ENCODE data around the gene HDAC4. TPM values are rescaled to one million over a fixed set of nuclear protein-coding genes. Genes with fewer than 3 reads are reported as not detected.

The HDAC4 gene
- total RNA-seq, 1 experiment from 2014 or later: 44.4 TPM

GRCh38 chr2:239181903-239182581, 218.8 kb downstream of the HDAC4 start:
- ATAC-seq: peak; percentile 60
- CTCF ChIA-PET: interaction anchor here (0.9 to 3.3 kb wide), 3 partner anchors 10 to 38 kb away, joined by 3 to 14 read pairs (median 3); no protein-coding TSS in a partner anchor

GRCh38 chr2:239181074-239181902, 219.5 kb downstream of the HDAC4 start:
- Mint-ChIP-seq H3K4me3 (no peak overlapping the region), H3K27me3 (ENCODE audit: low read depth) (no peaks in the 10 kb centered on the region), H3K36me3 (peaks cover 32% of the 10 kb centered on the region), H3K27ac (no peak overlapping the region; the same call in none of the 2 replicates), H3K9me3 (peaks cover 15% of the 10 kb centered on the region), H3K4me1 (peaks cover 10% of the 10 kb centered on the region; the same call in 1 of the 2 replicates)
- DNase-seq (ENCODE audit: low spot score): no peak
- POLR2A ChIA-PET: no interaction called here
- CTCF ChIA-PET: interaction anchor here (0.9 to 3.3 kb wide), 3 partner anchors 11 to 37 kb away, joined by 3 to 14 read pairs (median 3); no protein-coding TSS in a partner anchor
- no peak for ATAC-seq
- TF ChIP-seq IRF1 (CRISPR knock-in tag; IDR thresholded peaks at IDR 0.05) (no peak), ATF3 (CRISPR knock-in tag; conservative IDR thresholded peaks at IDR 0.05) (no peak), ELF4 (CRISPR knock-in tag; IDR thresholded peaks at IDR 0.05; ENCODE audit: low read depth) (no peak), ARID4B (CRISPR knock-in tag; IDR thresholded peaks at IDR 0.05; ENCODE audit: borderline replicate concordance) (no peak), MXD4 (CRISPR knock-in tag; IDR thresholded peaks at IDR 0.05; ENCODE audit: borderline replicate concordance) (no peak), SMAD4 (CRISPR knock-in tag; IDR thresholded peaks at IDR 0.05) (no peak), ZNF121 (CRISPR knock-in tag; IDR thresholded peaks at IDR 0.05) (no peak), ZNF138 (CRISPR knock-in tag; conservative IDR thresholded peaks at IDR 0.05) (no peak), USF2 (CRISPR knock-in tag; IDR thresholded peaks at IDR 0.05) (no peak), ZBTB21 (CRISPR knock-in tag; IDR thresholded peaks at IDR 0.05; ENCODE audit: borderline replicate concordance) (no peak), E2F5 (CRISPR knock-in tag; IDR thresholded peaks at IDR 0.05) (no peak), ESRRA (CRISPR knock-in tag; IDR thresholded peaks at IDR 0.05; ENCODE audit: borderline replicate concordance) (no peak), FOXK1 (CRISPR knock-in tag; IDR thresholded peaks at IDR 0.05) (no peak), ZNF532 (CRISPR knock-in tag; IDR thresholded peaks at IDR 0.05; ENCODE audit: borderline replicate concordance) (no peak), ZBTB43 (CRISPR knock-in tag; IDR thresholded peaks at IDR 0.05) (no peak), SMAD3 (CRISPR knock-in tag; IDR thresholded peaks at IDR 0.05; ENCODE audit: borderline replicate concordance) (no peak)

More at GRCh38 chr2:239181903-239182581, 218.8 kb downstream of the HDAC4 start:
- POLR2A ChIA-PET: no interaction called here
- H3K27me3 Mint-ChIP-seq (ENCODE audit: low read depth): no peaks in the 10 kb centered on the region
- H3K9me3 Mint-ChIP-seq: peaks cover 7% of the 10 kb centered on the region
- H3K27ac Mint-ChIP-seq: no peak overlapping the region
- peaks cover 28% of the 10 kb centered on the region for H3K36me3 Mint-ChIP-seq
- peaks cover 10% of the 10 kb centered on the region; the same call in 1 of the 2 replicates for H3K4me1 Mint-ChIP-seq
- no peak overlapping the region for H3K4me3 Mint-ChIP-seq
- no peak for TF ChIP-seq RORB (CRISPR knock-in tag; IDR thresholded peaks at IDR 0.05)
- no peak for TF ChIP-seq SOX15 (CRISPR knock-in tag; IDR thresholded peaks at IDR 0.05)
- TF ChIP-seq TEAD1 (CRISPR knock-in tag; IDR thresholded peaks at IDR 0.05): no peak
- no peak for TF ChIP-seq NR2C2 (CRISPR knock-in tag; IDR thresholded peaks at IDR 0.05)
- TF ChIP-seq GTF2I (CRISPR knock-in tag; conservative IDR thresholded peaks at IDR 0.05): no peak
- TF ChIP-seq ZNF138 (CRISPR knock-in tag; conservative IDR thresholded peaks at IDR 0.05): no peak
- DNase-seq (ENCODE audit: low spot score): no peak

All from WTC11 (cell line).